Measurements from ENCODE around the gene FAM180A. TPM values are rescaled to one million over a fixed set of nuclear protein-coding genes. Genes with fewer than 3 reads are reported as not detected.

The FAM180A gene
- total and polyA plus RNA-seq, 10 of the 15 experiments (the other 5 are each of a cell fraction or from before 2014, with no cell fraction given): not detected

GRCh38 chr7:135685306-135686084, 63.1 kb downstream of the FAM180A start:
- H2AFZ ChIP-seq (ENCODE audit: control insufficient read depth, low read depth, low read length): no peak overlapping the region
- no peak overlapping the region for H3K4me2 ChIP-seq (ENCODE audit: control insufficient read depth, insufficient read depth)
- RAD21 ChIA-PET (ENCODE audit: unreplicated experiment): no interaction called here
- H3K27me3 ChIP-seq (replicated peaks in 1 of 2; ENCODE audit: control insufficient read depth in 2 of 2, insufficient read depth in 2 of 2, low read length in 1 of 2): no peaks in the 10 kb centered on the region
- H3K27ac ChIP-seq (ENCODE audit: control insufficient read depth, insufficient read depth): no peak overlapping the region
- no TSS peak for BruUV-seq (replicated peaks)
- H3K36me3 ChIP-seq (ENCODE audit: control insufficient read depth in 2 of 2, insufficient read depth in 2 of 2, low read length in 1 of 2): no peaks in the 10 kb centered on the region; a peak in 1 of 4 replicates
- whole genome bisulfite sequencing (ENCODE audit: insufficient coverage, insufficient replicate concordance, low lambda C conversion rate, missing lambda C conversion rate): 81% methylated on average over 9 of the region's 9 CpGs
- H3K9me3 ChIP-seq (replicated peaks; ENCODE audit: control insufficient read depth, insufficient read depth, low read length): no peaks in the 10 kb centered on the region
- FAIRE-seq (no peak), DNase-seq (ENCODE audit: low read depth, low spot score) (no peak), ATAC-seq (no peak)
- CTCF ChIA-PET: interaction anchor here (1.2 to 7.3 kb wide), 2 partner anchors 12 to 13 kb away, joined by 3 to 55 read pairs; no protein-coding TSS in a partner anchor
- no peak overlapping the region for H3K9ac ChIP-seq (ENCODE audit: control insufficient read depth, insufficient read depth, low read length)
- in situ Hi-C loops (cut with MboI) (no loop called here), intact Hi-C loops (cut with micrococcal nuclease; ENCODE audit: unreplicated experiment) (no loop called here)
- H4K20me1 ChIP-seq (ENCODE audit: control insufficient read depth, insufficient read depth): no peaks in the 10 kb centered on the region
- H3K79me2 ChIP-seq (ENCODE audit: control insufficient read depth, insufficient read depth, low read length): no peaks in the 10 kb centered on the region
- no peak overlapping the region for H3K4me3 ChIP-seq
- TF ChIP-seq TCF7 (IDR thresholded peaks at IDR 0.05; ENCODE audit: borderline replicate concordance): no peak
- no peak for TF ChIP-seq SPI1 (IDR thresholded peaks at IDR 0.05; ENCODE audit: borderline replicate concordance, insufficient read depth, low read depth, low read length)
- no peak for TF ChIP-seq CHD4 (IDR thresholded peaks at IDR 0.05)
- TF ChIP-seq FOXK2 (IDR thresholded peaks at IDR 0.05): no peak
- TF ChIP-seq ELK1 (IDR thresholded peaks at IDR 0.05; ENCODE audit: low read depth, low read length): no peak
- no peak for TF ChIP-seq LARP7 (IDR thresholded peaks at IDR 0.05)
- no peak for TF ChIP-seq ZZZ3 (IDR thresholded peaks at IDR 0.05; ENCODE audit: control insufficient read depth, insufficient read length, low read depth)
- TF ChIP-seq ZNF384 (IDR thresholded peaks at IDR 0.05; ENCODE audit: borderline replicate concordance, low read depth, low read length): no peak
- TF ChIP-seq ZBTB11 (CRISPR knock-in tag; IDR thresholded peaks at IDR 0.05): no peak
- TF ChIP-seq RAD21 (IDR thresholded peaks at IDR 0.05; ENCODE audit: insufficient read depth, low read depth, low read length): no peak
- no peak for TF ChIP-seq MXI1 (IDR thresholded peaks at IDR 0.05; ENCODE audit: low read depth, low read length)
- H3K4me1 ChIP-seq (ENCODE audit: control insufficient read depth, insufficient read depth, low read length): no peaks in the 10 kb centered on the region
- SMC1A ChIA-PET (ENCODE audit: uncharacterized antibody, unreplicated experiment): interaction anchor here (4.3 kb wide), 1 partner anchor 12 kb away, joined by 18 read pairs; no protein-coding TSS in a partner anchor
- POLR2A ChIA-PET: no interaction called here

All from GM12878 (cell line).